Stimulated activated CD8-positive, alpha-beta memory T cell treated with anti-CD3 and anti-CD28 coated beads, Interleukin-7, amount 100 ng/mL, for 1 hour (primary cell): Measurements from ENCODE around the gene LSM3.
"Not testable (repeated sequence)": the region's sequence is repeated elsewhere in the genome, so short reads cannot be mapped to it uniquely, and the experiment has no call there.

Experiments used
- DNase-seq, 2 donors: peaks; one replicate each; pipeline ENCODE4 v3.0.0-alpha.2; 2020; ENCODE audit warnings: low read depth in 2 of 2

LSM3 gene

GRCh38 chr3:14222457-14222856 lies 43.8 kb downstream of the LSM3 start:
- DNase-seq: no peak

GRCh38 chr3:14222900-14223594 lies 44.4 kb downstream of the LSM3 start:
- DNase-seq: no peak

DNA sequence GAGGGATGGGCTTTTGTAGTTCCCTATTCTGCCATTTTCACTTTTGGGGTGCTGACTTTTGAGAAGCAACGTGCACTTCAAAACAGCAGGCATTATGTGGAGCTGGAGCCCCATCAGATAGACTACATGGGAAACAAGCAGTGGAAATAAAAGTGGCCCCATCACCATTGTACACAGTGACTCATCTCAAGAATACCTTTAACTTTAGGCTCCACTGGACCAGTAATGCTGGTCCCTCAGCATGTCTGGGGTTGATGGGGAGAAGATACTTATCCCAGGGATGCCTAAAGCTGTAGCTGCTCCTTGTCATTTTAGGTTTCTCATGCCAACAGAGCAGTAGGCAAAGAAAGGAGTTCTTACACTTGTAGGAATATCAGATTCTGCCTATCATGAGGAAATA lies 45.0 kb downstream of the LSM3 start:
- no peak for DNase-seq

- DNase-seq: no peak
Observed at GRCh38 chr3:14224895-14225294, 46.3 kb downstream of the LSM3 start.

DNA sequence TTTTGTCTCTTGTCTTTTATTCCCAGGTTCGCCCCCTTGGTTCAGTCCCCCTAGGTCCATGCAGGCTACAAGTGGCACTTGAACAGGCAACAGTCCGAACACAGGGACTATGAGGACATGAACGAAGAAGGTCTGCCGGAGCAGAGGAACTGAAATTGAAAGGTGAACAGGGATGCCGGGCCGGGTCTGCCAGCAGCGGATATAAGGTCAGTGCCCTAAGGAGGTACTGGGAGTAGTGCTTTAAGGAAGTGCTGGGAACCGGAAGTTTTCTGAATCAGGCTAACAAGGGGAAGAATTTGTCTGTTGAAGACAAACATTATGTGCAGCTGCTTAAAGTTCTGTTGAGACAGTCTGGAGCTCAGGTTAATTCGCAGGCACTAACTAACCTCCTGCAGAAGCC lies 46.8 kb downstream of the LSM3 start:
- DNase-seq: no peak

GRCh38 chr3:14226351-14226750 lies 47.7 kb downstream of the LSM3 start:
- DNase-seq: not testable (repeated sequence)

GRCh38 chr3:14227856-14228255 lies 49.2 kb downstream of the LSM3 start:
- DNase-seq: no peak

DNA sequence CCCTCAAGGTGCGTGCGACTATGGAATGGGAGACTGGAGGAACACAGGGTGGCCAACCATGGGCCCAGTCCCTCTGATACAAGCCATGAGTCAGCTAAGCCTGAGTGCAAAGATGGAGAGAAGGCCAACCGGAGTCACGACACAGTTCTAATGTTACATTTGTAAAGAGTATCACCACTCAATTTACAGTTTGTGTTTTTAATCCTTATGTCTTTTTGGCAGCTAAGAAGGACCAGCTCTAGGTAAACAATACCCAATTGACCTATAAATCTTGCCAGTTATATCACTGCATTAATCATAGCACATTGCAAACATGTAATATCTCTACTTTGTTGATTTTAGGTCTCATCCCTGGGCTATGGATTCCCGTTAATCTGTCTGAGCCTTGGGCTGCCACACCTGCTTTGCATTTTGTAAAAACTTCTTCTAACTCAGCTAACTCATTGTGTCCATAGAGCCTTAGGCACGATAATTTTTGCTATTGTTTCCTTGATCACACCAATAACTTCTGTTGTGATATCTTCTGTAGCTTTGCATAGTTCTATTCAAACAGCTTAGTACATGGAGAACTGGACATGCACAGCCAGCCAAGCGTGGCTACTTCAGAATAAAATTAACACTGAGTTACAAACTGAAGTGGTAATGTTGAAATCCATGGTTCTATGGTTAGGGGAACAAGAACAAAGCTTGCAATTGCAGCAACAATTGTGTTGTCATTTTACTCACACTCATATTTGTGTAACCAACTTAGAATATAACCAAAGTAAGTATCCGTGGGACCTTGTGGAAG lies 50.3 kb downstream of the LSM3 start:
- no peak for DNase-seq

GRCh38 chr3:14229695-14230094 lies 51.1 kb downstream of the LSM3 start:
- not testable (repeated sequence) for DNase-seq

- no peak for DNase-seq
Observed at GRCh38 chr3:14230729-14231128, 52.1 kb downstream of the LSM3 start.

- DNase-seq: no peak
Observed at GRCh38 chr3:14231145-14231990, 52.8 kb downstream of the LSM3 start.

- DNase-seq: no peak
Observed at GRCh38 chr3:14231998-14232501, 53.4 kb downstream of the LSM3 start.

DNA sequence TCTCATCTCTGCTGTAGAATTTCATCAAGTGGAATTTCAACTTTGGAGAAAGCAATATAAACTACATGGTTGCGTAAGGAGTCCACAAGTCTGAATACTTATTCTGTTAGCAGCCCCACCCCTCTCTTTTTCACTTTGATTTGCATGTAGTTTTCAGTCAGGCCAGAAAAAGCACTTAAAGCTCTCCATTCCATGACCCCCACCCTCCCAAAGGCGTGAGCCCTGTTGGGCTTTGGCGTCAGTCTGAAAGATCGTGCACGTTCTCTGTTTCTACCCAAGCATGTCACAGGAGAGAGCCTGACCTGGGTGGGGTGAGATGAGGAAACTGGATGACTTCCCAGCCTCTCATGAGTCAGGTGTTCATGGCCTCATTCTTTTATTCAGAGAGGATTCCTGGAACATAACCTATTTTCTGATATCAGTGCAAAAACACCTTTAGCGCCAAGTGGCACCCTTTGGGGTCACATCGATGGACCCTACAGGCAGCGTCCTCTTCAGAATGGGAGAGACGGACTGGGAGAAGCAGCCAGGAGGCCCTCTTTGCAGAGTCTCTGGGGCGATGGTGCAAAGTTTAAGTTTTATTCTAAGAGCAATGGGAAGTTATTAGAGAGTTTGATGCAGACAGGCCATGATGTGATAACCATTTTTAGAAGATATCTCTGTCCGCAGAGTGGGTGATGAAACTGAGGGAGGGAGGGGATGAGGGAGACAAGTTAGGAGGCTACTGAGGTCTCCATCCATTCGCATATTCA lies 55.8 kb downstream of the LSM3 start:
- no peak for DNase-seq

DNA sequence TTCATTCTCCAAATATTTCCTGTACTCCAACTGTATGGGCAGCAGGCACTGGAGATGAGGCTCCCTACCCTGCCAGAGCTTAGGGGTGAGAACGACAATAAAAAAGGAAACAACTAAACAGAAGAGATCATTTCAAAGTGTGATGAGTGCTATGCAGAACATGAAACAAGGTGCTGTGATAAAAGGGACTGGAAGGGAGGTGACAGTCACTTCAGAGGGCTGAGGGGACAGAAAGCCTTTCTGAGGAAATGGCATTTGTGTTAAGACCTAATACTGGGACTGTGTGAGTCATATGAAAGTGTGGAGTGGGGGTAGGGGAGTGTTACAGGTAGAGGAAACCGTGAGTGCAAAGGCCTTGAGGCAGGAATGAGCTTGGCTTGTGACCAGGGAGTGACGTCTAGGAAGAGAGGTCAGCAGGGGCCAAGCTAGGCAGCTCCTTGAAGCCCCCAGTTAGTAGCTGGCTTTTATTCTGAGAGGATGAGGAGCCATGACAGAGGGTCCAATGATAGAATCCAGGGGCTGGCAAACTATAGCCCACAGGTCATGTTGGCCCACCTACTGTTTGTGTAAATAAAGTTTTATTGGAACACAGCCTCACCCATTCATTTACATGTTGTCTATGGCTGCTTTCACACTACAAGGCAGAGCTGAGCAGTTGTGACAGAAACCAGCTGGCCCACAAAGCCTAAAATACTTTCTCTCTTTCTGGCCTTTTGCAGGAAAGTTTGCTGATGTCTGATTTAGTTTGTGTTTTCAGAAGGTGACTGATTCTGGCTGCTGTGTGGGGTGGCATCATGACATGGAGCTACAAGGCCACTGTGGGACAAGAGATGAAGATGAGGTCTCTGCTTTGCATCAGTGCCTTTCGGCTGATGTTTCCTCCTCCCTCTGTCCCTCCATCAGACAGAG lies 56.6 kb downstream of the LSM3 start:
- no peak for DNase-seq

DNA sequence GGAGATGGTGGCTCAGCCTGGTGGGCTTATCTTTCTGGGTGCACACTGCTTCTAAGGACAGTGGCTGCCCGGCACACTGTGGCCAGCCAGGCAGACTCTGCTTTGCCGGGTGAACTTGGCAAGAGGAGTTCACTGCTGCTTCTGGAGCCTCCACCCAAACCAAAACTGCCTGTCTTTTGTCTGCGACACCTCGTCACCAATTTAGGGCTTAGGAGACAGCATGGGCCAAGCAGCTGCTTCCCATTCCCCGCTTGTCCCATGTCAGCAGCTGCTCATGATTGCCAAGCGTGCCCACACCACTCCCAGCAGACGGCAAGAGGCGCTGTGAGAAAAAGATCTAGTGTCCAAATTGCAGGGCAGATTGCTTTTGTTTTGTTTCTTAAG lies 57.3 kb downstream of the LSM3 start:
- DNase-seq: no peak

DNA sequence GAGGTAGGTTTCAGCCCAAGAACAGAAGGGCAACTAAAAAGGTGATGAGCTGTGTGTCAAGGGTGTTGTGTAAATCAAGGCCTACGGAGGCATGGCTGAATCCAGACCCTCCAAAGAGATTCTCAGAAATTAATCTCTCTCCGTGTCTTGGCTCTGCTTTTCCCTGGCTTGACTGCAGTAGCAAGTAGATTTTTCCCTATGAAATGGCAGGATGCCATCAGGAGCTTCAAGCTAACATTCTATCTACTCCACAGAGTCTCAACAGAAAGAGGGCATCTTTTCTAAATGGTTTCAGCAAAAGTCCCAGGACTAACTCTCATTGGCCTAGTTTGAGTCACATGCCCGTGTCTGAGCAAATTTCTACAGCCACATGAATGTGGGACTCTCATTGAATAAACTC lies 58.3 kb downstream of the LSM3 start:
- DNase-seq: no peak

DNA sequence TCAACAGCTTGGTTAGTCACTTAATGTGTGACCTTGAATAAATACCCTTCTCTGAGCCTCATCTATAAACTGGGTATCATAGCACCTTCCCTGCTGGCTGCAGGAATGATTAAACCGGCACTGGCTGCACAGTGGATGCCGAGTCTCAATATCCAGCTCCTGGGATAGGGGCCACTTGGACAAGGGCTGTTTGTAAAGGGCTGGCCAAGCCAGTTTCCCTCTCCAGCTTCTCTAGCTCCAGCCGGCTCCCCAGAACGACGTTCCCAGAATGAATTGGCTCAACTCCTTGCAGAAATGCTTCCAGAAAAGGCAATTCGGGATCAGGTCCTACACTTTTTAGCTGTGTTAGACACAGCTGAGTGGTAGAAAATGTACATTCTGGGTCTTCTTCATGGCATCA lies 58.8 kb downstream of the LSM3 start:
- no peak for DNase-seq

- no peak for DNase-seq
Observed at GRCh38 chr3:14238356-14238755, 59.7 kb downstream of the LSM3 start.

- no peak for DNase-seq
Observed at GRCh38 chr3:14238930-14239329, 60.3 kb downstream of the LSM3 start.

GRCh38 chr3:14239940-14240339 lies 61.3 kb downstream of the LSM3 start:
- no peak for DNase-seq

DNA sequence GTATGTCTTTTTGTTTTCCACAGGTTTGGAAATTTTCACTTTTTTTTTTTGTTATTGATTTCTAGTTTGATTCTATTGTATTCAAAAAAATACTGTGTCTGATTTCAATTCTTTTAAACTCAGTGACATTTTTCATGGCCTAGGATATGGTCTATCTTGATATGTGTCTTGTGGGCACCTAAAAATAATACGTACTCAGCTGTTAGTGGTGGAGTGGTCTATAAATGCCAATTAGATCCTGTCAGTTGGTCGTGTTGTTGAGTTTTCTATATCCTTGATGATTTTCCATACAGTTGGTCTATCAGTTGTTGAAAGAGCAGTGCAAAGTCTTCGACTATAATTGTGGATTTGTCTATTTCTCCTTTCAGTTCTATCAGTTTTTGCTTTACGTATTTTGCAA lies 61.7 kb downstream of the LSM3 start:
- DNase-seq: no peak
